NCI-H146 (cell line): ENCODE measurements around the gene GLDN.
A peak's percentile ranks its signal among the peaks of the same experiment; 100 is the strongest.

Source experiments
- DNase-seq: peaks from one replicate; lab custom pipeline; 2025; lab: John Stamatoyannopoulos, UW

Gene GLDN

GRCh38 chr15:51322621-51323296, 18.7 kb upstream of the GLDN start:
- DNase-seq = no peak

- no peak for DNase-seq
Observed at GRCh38 chr15:51323749-51324148, 17.7 kb upstream of the GLDN start.

GRCh38 chr15:51325167-51325566, 16.3 kb upstream of the GLDN start:
- no peak for DNase-seq

- DNase-seq = no peak
Observed at GRCh38 chr15:51327081-51327480, 14.4 kb upstream of the GLDN start.

GRCh38 chr15:51328926-51329325, 12.5 kb upstream of the GLDN start:
- no peak for DNase-seq

- DNase-seq = no peak
Observed at GRCh38 chr15:51331141-51331540, 10.3 kb upstream of the GLDN start.

- no peak for DNase-seq
Observed at GRCh38 chr15:51332206-51333147, 9.0 kb upstream of the GLDN start.

GRCh38 chr15:51333571-51333970, 7.9 kb upstream of the GLDN start:
- no peak for DNase-seq

- no peak for DNase-seq
Observed at GRCh38 chr15:51334011-51334451, 7.4 kb upstream of the GLDN start.

GRCh38 chr15:51335087-51335486, 6.4 kb upstream of the GLDN start:
- no peak for DNase-seq

- DNase-seq = no peak
Observed at GRCh38 chr15:51335538-51336410, 5.7 kb upstream of the GLDN start.

GRCh38 chr15:51338496-51338895, 3.0 kb upstream of the GLDN start, which contains the start of gene CYP19A1:
CYP19A1 (minus strand) TSS chr15:51338596; CDS start chr15:51242912, 95,684 bp downstream.
- DNase-seq = no peak

- peak; percentile 50 for DNase-seq
Observed at GRCh38 chr15:51342227-51342999, 958 bp downstream of the GLDN start.

- DNase-seq = no peak
Observed at GRCh38 chr15:51343466-51343865, 2.0 kb downstream of the GLDN start.

- DNase-seq = no peak
Observed at GRCh38 chr15:51346136-51346535, 4.7 kb downstream of the GLDN start.

- DNase-seq = no peak
Observed at GRCh38 chr15:51348688-51349087, 7.2 kb downstream of the GLDN start.

- DNase-seq = no peak
Observed at GRCh38 chr15:51349156-51349844, 7.8 kb downstream of the GLDN start.

- DNase-seq = no peak
Observed at GRCh38 chr15:51350723-51351122, 9.3 kb downstream of the GLDN start.

GRCh38 chr15:51353976-51354375, 12.5 kb downstream of the GLDN start:
- DNase-seq = no peak

GRCh38 chr15:51355096-51355495, 13.6 kb downstream of the GLDN start:
- DNase-seq = no peak

- no peak for DNase-seq
Observed at GRCh38 chr15:51356147-51356546, 14.7 kb downstream of the GLDN start.
